Embryonic facial prominence (tissue), 1 donor: ENCODE results near the gene TAS2R1.
A peak's percentile ranks its signal among the peaks of the same experiment; 100 is the strongest.
"Not testable (repeated sequence)": the region's sequence is repeated elsewhere in the genome, so short reads cannot be mapped to it uniquely, and the experiment has no call there.

Experiments
- DNase-seq: peaks from one replicate; pipeline ENCODE4 v3.0.0-alpha.2; 2016; ENCODE audit errors: extremely low spot score

TAS2R1 gene

DNA sequence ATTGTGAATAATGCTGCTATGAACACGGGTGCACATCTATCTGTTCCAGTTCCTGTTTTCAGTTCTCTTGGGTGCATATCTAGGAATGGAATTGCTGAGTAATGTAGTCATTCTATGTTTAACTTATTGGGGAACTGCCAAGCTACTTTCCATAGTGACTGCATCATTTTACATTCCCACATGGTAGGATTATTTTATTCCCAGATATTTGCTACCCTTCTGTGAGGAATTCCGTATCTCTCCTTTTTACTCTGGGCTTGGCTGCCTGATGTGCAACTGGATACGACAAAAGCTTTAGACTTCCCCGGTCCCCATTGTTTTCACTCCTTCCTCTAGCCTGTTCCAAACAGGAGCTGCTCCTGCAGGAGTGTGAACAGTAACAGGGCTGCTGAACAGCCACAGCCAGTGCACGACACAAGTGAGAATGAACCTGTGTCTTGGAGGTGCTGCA lies 7.2 kb downstream of the TAS2R1 start:
- peak; percentile 49 for DNase-seq

- DNase-seq = no peak
These were observed 8.7 kb downstream of the TAS2R1 start for GRCh38 chr5:9621379-9621903.

- DNase-seq = no peak
These were observed 10.6 kb downstream of the TAS2R1 start for GRCh38 chr5:9619331-9620092.

DNA sequence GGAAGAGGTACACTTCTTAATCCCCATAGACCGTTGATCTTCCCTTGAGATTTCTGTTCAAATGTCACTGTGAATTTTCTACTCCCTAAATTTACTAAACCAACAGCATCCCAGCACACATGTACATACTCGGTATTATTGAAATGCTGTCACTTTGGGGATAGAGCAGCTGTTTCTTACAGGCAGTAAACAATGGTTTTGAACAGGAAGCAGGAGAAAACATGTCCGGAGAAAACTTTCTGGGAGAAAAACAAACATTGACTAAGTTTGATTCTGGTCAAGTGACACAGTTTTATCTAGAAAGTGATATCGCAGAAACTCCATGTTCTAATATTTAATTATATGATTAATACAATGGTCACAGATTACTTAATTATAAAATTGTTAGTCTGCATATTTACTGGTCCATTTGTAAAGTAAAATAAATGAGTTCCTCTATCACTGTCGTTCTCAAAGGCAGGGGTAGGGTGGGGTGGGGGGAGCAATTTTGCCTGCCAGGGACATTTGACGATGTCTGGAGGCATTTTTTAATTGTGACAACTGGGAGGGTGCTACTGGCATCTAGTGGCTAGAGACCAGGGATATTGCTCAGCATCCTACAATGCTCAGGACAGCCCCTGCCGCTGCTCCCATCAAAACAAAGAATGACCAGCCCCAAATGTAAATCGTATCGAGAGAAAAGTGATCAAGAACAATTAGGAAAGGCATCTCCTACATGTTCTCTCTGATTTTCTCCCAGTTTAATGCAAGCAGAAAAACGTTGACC lies 12.2 kb downstream of the TAS2R1 start:
- no peak for DNase-seq

- no peak for DNase-seq
These were observed 12.9 kb downstream of the TAS2R1 start for GRCh38 chr5:9617221-9617620.

GRCh38 chr5:9615331-9615730 lies 14.8 kb downstream of the TAS2R1 start:
- DNase-seq = no peak

- no peak for DNase-seq
These were observed 16.8 kb downstream of the TAS2R1 start for GRCh38 chr5:9613360-9613759.

- DNase-seq = no peak
These were observed 19.2 kb downstream of the TAS2R1 start for GRCh38 chr5:9610969-9611368.

DNA sequence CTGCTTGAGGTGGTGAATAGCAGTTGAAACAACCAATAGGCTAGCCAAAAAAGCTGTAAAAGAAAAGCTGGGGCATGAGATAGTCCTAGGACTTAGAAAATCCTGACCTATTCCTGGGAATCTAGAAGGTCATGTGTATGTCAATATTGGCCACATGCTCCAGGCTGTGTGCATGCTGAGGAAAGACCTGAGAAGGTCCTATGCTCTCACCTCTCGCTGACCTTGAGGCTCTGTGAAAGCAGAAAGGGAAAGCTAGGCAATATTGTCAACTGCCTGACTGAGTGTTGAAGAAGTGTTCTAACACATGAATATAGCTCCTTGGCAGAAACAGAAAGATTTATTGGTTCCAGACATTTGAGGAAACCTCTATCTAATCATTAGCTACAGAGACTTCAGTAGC lies 19.8 kb downstream of the TAS2R1 start:
- DNase-seq = no peak

- DNase-seq = no peak
These were observed 22.1 kb downstream of the TAS2R1 start for GRCh38 chr5:9608093-9608492.

GRCh38 chr5:9605041-9605838 lies 24.9 kb downstream of the TAS2R1 start:
- DNase-seq = no peak

- DNase-seq = no peak
These were observed 25.7 kb downstream of the TAS2R1 start for GRCh38 chr5:9604416-9604815.

DNA sequence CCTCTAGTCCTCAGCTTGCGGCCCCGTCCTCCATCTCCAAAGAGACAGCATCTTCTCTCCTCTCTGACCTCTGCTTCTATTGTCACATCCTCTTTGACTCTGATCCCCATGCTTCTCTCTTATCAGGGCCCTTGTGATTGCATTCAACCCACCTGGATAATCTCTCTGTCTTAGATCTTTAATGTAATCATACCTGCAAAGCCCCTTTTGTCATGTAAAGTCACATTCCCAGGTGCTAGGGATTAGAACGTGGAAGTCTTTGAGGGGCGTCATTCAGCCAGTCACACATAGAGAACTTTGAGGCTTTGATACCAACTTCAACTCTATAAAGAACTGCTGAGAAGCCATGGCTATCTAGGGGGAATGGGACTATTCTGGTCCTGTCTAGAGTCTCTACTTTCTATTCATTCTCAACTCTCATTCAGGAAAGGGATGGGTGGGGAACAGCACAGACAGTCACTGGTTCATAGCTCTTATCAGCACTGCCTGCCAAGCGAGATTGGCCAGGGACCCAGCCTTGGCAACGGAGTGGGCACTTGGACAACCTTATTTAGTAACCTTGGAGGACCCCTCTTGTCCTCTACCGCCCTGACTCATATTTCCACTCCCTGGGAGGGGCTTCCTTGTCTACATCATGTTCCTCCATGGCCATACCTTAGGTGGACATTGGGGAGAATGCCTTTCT lies 29.0 kb downstream of the TAS2R1 start:
- DNase-seq = no peak

GRCh38 chr5:9599391-9599790 lies 30.8 kb downstream of the TAS2R1 start:
- DNase-seq = no peak

DNA sequence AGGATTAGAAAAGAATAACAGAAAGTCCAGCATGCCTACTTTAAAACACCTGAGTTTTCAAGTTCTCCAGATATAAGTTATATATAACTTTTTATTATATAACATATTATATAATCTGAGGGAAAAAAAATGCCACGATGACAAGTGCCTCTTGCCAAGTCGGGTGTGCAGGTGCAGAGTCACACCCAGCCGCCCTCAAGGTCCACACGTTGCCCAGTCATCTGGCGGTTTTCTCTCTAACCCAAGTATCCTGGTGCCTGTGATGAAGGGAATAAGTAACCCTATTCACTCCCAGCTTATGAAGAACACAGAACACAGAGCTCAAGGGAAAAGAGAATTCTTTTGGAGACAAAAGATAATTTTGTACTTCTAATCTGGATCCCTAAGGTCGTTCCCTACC lies 31.8 kb downstream of the TAS2R1 start:
- DNase-seq = not testable (repeated sequence)

DNA sequence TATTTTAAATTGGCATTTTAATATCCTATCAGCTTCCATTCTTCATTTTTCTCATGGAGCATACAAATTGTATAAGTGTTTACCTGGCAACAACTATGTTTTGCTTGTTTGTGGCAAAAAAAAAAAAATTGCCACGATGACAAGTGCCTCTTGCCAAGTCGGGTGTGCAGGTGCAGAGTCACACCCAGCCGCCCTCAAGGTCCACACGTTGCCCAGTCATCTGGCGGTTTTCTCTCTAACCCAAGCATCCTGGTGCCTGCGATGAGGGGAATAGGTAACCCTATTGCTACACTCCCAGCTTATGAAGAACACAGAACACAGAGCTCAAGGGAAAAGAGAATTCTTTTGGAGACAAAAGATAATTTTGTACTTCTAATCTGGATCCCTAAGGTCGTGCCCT lies 32.8 kb downstream of the TAS2R1 start:
- not testable (repeated sequence) for DNase-seq

GRCh38 chr5:9596824-9597223 lies 33.3 kb downstream of the TAS2R1 start:
- DNase-seq = no peak

- peak; percentile 60 for DNase-seq
These were observed 33.9 kb downstream of the TAS2R1 start for GRCh38 chr5:9596171-9596780.

DNA sequence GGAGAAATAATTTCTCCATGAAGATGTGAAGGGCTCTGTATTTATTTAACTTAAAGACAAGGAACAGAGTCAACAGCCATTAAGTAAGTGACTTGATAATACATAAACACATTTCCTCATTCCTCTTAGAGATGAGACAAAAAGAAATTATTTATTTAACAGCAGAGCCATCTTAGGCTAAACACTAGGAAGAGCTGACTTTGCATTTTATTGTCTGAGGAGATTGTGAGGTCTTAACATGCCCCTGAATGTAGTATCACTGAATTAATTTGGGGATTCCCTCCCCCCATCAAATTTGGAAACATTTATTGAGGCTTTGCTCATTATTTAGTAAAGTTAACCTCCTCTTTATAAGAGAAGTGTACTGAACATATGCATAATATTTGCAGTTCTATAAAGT lies 35.2 kb downstream of the TAS2R1 start:
- no peak for DNase-seq

DNA sequence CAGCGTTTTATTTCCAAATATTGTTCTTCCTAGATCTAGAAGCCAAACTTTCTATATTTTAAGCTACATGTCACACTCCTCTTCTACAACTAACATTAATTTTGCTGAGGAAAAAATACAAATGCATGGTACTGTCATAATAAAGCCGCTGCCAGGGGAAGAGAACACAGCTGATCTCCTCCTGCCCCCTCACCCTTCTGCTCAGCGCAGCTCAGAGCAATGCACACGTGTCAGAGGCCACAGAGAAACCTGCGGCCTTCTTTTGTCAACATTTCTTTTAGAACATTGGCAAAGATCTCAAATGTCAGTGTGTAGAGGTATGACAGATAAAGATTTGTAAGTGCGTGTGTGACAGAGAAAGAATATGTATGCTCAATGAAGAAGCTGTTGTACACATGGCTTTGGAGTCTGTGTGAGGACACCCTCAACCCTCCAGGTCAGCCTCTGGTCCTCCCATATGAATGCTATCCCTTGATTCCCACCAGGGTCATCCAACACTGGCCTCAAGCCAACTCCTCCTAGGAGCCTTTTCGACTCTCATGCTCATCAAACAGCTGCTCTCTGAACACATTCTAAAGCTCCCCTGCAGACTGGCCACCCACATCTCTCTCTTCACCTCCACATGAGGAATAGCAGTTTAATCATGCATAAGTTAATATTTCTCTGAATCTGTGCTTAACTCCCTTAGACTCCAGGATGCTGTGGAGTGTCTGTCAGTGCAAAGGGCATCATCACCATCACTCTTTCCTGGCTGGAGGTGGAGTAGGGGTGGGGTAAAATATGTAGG lies 40.9 kb downstream of the TAS2R1 start:
- DNase-seq = no peak
